Calu3 (cell line): ENCODE results near the gene GVQW3. TPM values are rescaled to one million over a fixed set of nuclear protein-coding genes. Genes with fewer than 3 reads are reported as not detected.

ENCODE experiments used
- BruUV-seq: library from RNA; stranded (reverse); fragments of 400-500 nt; replicated peaks from 2 replicates; lab custom pipeline; 2021; lab: Mats Ljungman, UMichigan
- CTCF ChIA-PET: fragments of 300-600 bp; sonication (Branson Sonifier 250); formaldehyde crosslinking; loops from one replicate; lab custom pipeline; 2022; ENCODE audit warnings: antibody characterized with exemption; lab: Charles Lee
- DNase-seq: peaks from one replicate; pipeline ENCODE4 v3.0.0; 2022
- H3K27ac Mint-ChIP-seq: one replicate; pipeline ENCODE4 v1.8.0; 2022; ENCODE audit warnings: mixed read lengths; ENCODE audit not compliant: unreplicated experiment
- H3K27me3 Mint-ChIP-seq: one replicate; pipeline ENCODE4 v1.8.0; 2022; ENCODE audit warnings: mixed read lengths; ENCODE audit not compliant: unreplicated experiment
- H3K36me3 Mint-ChIP-seq: one replicate; pipeline ENCODE4 v1.8.0; 2022; ENCODE audit warnings: mild to moderate bottlenecking, moderate library complexity, mixed read lengths; ENCODE audit not compliant: insufficient read depth, unreplicated experiment
- H3K4me1 Mint-ChIP-seq: one replicate; pipeline ENCODE4 v1.8.0; 2022; ENCODE audit warnings: mild to moderate bottlenecking, low read depth, mixed read lengths; ENCODE audit not compliant: unreplicated experiment
- H3K4me3 Mint-ChIP-seq: one replicate; pipeline ENCODE4 v1.8.0; 2022; ENCODE audit warnings: mild to moderate bottlenecking, low read depth, moderate library complexity, mixed read lengths; ENCODE audit not compliant: unreplicated experiment
- H3K9me3 Mint-ChIP-seq: one replicate; pipeline ENCODE4 v1.8.0; 2022; ENCODE audit warnings: low read depth, mixed read lengths; ENCODE audit not compliant: unreplicated experiment
- intact Hi-C: fragments of 100-400 bp; cut with micrococcal nuclease; formaldehyde crosslinking; loops from one replicate; pipeline ENCODE4 v1.10.0; 2022; ENCODE audit not compliant: unreplicated experiment
- total RNA-seq: library from RNA; stranded (reverse); gene quantifications from 2 replicates; pipeline ENCODE4 v1.2.3, GENCODE V29; 2022
- TF ChIP-seq, protein P1 (sequence below): fragments of 200-600 bp; IDR thresholded peaks from one replicate; pipeline ENCODE4 v1.8.0; 2022; ENCODE audit warnings: antibody characterized with exemption; ENCODE audit not compliant: unreplicated experiment

The GVQW3 gene
- total RNA-seq, 1 experiment from 2014 or later, result 7.2 TPM

DNA sequence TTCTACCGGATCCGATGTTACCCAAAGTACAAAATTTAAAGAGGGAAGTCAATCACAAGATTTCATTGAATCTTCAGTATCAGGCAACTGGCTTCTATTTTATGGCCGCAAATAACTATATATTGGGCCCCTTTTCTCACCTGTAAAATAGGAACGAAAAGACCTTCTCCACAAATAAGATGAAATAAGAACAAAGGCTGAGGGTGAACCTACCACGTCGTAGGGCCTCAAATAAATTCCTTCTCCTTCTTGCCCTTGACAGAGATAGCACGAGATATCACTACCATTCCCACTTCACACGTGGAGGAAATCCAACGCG, 62.9 kb downstream of the GVQW3 start:
- intact Hi-C loops, result no loop called here
- peak overlapping the region; percentile 99 for H3K4me3 Mint-ChIP-seq
- DNase-seq, result no peak
- CTCF ChIA-PET, result no interaction called here
- no peaks in the 10 kb centered on the region for H3K9me3 Mint-ChIP-seq
- H3K27ac Mint-ChIP-seq, result peak overlapping the region; percentile 96
- TF ChIP-seq, protein P1, sequence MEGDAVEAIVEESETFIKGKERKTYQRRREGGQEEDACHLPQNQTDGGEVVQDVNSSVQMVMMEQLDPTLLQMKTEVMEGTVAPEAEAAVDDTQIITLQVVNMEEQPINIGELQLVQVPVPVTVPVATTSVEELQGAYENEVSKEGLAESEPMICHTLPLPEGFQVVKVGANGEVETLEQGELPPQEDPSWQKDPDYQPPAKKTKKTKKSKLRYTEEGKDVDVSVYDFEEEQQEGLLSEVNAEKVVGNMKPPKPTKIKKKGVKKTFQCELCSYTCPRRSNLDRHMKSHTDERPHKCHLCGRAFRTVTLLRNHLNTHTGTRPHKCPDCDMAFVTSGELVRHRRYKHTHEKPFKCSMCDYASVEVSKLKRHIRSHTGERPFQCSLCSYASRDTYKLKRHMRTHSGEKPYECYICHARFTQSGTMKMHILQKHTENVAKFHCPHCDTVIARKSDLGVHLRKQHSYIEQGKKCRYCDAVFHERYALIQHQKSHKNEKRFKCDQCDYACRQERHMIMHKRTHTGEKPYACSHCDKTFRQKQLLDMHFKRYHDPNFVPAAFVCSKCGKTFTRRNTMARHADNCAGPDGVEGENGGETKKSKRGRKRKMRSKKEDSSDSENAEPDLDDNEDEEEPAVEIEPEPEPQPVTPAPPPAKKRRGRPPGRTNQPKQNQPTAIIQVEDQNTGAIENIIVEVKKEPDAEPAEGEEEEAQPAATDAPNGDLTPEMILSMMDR, result no peak
- H3K4me1 Mint-ChIP-seq, result peaks cover 8% of the 10 kb centered on the region
- BruUV-seq, result TSS peak; percentile 89
- peaks cover 33% of the 10 kb centered on the region for H3K36me3 Mint-ChIP-seq
- no peaks in the 10 kb centered on the region for H3K27me3 Mint-ChIP-seq

DNA sequence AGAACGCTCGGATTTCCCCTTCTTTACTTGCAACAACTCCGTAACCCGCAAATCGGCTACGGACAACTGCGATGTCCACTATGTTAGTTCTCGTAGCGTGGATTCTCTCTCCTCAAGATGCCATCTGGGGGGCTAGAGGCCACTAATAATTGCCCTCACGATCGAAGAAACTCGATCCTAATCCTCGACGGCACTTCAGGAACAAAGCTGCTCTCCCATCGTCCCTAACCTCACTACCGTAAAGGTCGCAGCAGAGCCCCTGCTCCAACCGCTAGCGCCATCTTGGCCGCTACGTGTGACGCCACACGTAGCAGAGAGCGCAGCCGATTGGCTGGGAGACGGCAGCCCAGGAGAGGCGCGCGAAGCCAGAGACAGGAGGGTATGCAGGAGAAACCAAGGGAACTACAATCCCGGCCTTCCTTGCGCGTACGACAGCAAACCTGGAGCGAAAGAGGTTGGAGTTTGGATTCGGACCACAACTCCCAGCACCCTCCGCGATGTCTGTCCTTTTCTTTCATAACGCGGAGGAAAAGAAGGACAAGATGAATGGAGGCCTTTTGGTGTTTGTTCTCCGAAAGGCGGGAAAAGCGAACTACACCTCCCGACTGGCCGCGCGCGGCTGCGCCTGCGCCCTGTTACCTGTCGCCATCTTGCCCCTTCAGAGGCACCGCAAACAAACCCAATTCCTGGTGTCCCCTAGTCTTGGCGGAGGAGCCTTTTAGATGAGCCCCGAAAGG, 63.4 kb downstream of the GVQW3 start, which contains the start of gene EMSY:
EMSY (plus strand) TSS at position 635 of the 737 bp plus-strand sequence. CDS start 1,921 bp downstream, outside the sequence.
- Mint-ChIP-seq H3K9me3 (no peaks in the 10 kb centered on the region), H3K4me3 (peak within 1 kb of the TSS; percentile 99), H3K4me1 (peaks cover 8% of the 10 kb centered on the region), H3K27ac (peak within 1 kb of the TSS; percentile 96), H3K36me3 (peaks cover 35% of the 10 kb centered on the region), H3K27me3 (no peaks in the 10 kb centered on the region)
- BruUV-seq, result no TSS peak
- CTCF ChIA-PET, result interaction anchor here (0.6 kb wide), 1 partner anchor 35 kb away, joined by 3 read pairs; no protein-coding TSS in a partner anchor
- TF ChIP-seq, protein P1, result no peak
- intact Hi-C loops, result no loop called here
- peak; percentile 93 for DNase-seq

DNA sequence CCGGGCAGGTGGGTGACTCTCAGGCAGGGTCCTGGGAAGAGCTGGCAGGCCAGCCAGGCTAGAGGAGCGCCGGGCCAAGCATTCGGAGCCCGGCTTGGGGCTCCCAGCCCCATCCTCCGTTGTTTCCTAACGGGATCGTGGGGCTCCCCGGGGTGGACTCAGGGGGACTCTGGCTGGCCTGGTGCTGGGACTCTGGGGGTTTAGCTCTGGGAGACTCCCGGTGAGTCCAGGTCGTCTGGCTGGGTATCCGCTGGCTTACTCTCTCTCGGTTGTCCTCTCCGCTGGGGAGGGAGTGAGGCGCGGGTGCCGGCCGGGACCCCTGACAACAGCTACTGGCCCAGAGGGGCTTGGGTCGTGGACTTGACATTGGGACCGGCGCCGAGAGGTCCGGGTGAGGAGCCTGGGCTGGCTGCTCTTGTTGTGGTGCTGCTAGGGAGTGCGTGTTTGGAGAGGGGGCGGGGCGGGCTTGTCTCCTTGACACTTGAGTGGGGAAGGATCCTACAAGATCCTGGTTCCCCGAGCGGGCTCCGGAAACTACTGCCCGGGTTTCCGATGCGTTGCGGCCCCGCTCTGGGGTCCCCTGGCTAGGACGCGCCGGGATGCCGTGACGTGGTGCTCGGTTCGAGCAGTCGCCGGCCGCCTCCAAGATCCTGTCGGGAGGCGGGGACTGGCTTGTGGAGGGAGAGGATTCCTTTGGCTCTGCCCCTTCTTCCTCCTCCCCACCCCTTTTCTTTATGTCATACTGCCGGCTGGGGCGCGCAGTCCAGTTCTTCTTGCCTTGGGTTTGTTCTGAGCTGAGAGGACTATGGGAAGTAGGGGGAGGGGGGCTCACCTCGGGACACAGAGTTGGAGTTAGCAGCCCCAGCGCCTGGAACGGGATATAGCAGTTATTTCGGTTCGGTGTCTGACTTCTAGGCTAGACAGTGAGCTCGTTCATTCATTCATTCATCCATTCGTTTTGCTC, 64.3 kb downstream of the GVQW3 start:
- CTCF ChIA-PET, result interaction anchor here (0.5 to 1.3 kb wide), 3 partner anchors 9 to 252 kb away, joined by 3 to 6 read pairs (median 4); no protein-coding TSS in a partner anchor

DNA sequence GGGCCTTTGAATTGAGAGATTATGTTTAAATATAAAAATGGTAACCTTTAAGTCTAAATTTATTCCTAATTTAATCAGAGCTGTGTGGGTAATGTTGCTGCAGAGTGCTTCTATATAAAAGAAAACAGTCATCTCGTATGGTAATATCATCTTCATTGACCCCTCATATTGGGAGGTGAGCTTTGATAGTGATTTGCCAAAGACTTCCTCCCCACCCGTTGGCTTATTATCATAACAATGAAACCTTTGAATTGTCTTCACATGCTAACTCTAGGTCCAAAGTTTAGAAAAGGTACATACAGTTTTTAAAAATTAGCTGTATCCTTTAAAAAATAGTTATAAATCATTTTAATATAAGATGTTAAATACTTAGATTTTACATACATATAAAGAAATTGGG, 67.4 kb downstream of the GVQW3 start:
- BruUV-seq, result no TSS peak
- H3K4me1 Mint-ChIP-seq, result peaks cover 2% of the 10 kb centered on the region
- DNase-seq, result no peak
- intact Hi-C loops, result no loop called here
- H3K27ac Mint-ChIP-seq, result no peak overlapping the region
- peaks cover 31% of the 10 kb centered on the region for H3K36me3 Mint-ChIP-seq
- CTCF ChIA-PET, result no interaction called here
- no peak overlapping the region for H3K4me3 Mint-ChIP-seq
- TF ChIP-seq, protein P1, result no peak
- H3K9me3 Mint-ChIP-seq, result no peaks in the 10 kb centered on the region
- H3K27me3 Mint-ChIP-seq, result no peaks in the 10 kb centered on the region

More for the DNA sequence above, 64.3 kb downstream of the GVQW3 start:
- peaks cover 8% of the 10 kb centered on the region for H3K4me1 Mint-ChIP-seq
- H3K27me3 Mint-ChIP-seq, result no peaks in the 10 kb centered on the region
- TF ChIP-seq, protein P1, result no peak
- intact Hi-C loops, result no loop called here
- H3K36me3 Mint-ChIP-seq, result peaks cover 35% of the 10 kb centered on the region
- peak overlapping the region; percentile 84 for H3K27ac Mint-ChIP-seq
- peak overlapping the region; percentile 99 for H3K4me3 Mint-ChIP-seq
- no TSS peak for BruUV-seq
- H3K9me3 Mint-ChIP-seq, result no peaks in the 10 kb centered on the region
- DNase-seq, result peak; percentile 70
